OCI-LY1 (cell line): Measurements from ENCODE around the gene CDH23.

Experiments
- H2AFZ ChIP-seq: fragments of 200-600 bp; sonication (generic), shearing (Covaris generic); 2 replicates; pipeline ENCODE4 v1.6.0; 2014; ENCODE audit warnings: antibody characterized with exemption, mild to moderate bottlenecking, low read length
- H3F3A ChIP-seq: fragments of 200-600 bp; sonication (generic), shearing (Covaris generic); 2 replicates; pipeline ENCODE4 v1.6.0; 2014; ENCODE audit warnings: mild to moderate bottlenecking, antibody characterized with exemption, low read length, moderate library complexity; ENCODE audit not compliant: insufficient read depth
- H3K27ac ChIP-seq: fragments of 200-600 bp; sonication (generic); 2 replicates; pipeline ENCODE4 v1.5.1; 2014; ENCODE audit warnings: low read length, mixed run types, mild to moderate bottlenecking, low read depth; ENCODE audit not compliant: poor library complexity, severe bottlenecking
- H3K27me3 ChIP-seq: fragments of 200-600 bp; sonication (generic); 2 replicates; pipeline ENCODE4 v1.6.0; 2014; ENCODE audit warnings: antibody characterized with exemption, mild to moderate bottlenecking, low read length, moderate library complexity; ENCODE audit not compliant: insufficient read depth
- H3K36me3 ChIP-seq: fragments of 200-600 bp; sonication (generic); 2 replicates; pipeline ENCODE4 v1.6.1; 2014; ENCODE audit warnings: mild to moderate bottlenecking, antibody characterized with exemption, low read length, moderate library complexity, mixed read lengths; ENCODE audit not compliant: insufficient read depth
- H3K4me1 ChIP-seq: fragments of 200-600 bp; sonication (generic); 2 replicates; pipeline ENCODE4 v1.5.1; 2014; ENCODE audit warnings: mild to moderate bottlenecking, low read length, moderate library complexity; ENCODE audit not compliant: insufficient read depth, severe bottlenecking
- H3K4me2 ChIP-seq: fragments of 200-600 bp; sonication (generic), shearing (Covaris generic); 2 replicates; pipeline ENCODE4 v1.6.1; 2014; ENCODE audit warnings: low read length
- H3K4me3 ChIP-seq: fragments of 200-600 bp; sonication (generic); 2 replicates; pipeline ENCODE4 v1.5.1; 2014; ENCODE audit warnings: low read length, low read depth, mild to moderate bottlenecking, mixed read lengths; ENCODE audit not compliant: poor library complexity, severe bottlenecking
- H3K79me2 ChIP-seq: fragments of 200-600 bp; shearing (Covaris generic); 2 replicates; pipeline ENCODE4 v1.6.1; 2016; ENCODE audit warnings: mixed run types, low read length, mixed read lengths; ENCODE audit not compliant: insufficient read depth
- H3K9ac ChIP-seq: fragments of 200-600 bp; sonication (generic), shearing (Covaris generic); 2 replicates; pipeline ENCODE4 v1.6.1; 2014; ENCODE audit warnings: mild to moderate bottlenecking, low read length, mixed read lengths
- H3K9me2 ChIP-seq: fragments of 200-600 bp; sonication (generic), shearing (Covaris generic); 2 replicates; pipeline ENCODE4 v1.6.1; 2014; ENCODE audit warnings: low read depth, mild to moderate bottlenecking, low read length, mixed read lengths
- H3K9me3 ChIP-seq: fragments of 200-600 bp; shearing (Covaris generic); 2 replicates; pipeline ENCODE4 v1.6.1; 2014; ENCODE audit warnings: low read length, mixed read lengths
- H4K20me1 ChIP-seq: fragments of 200-600 bp; sonication (generic), shearing (Covaris generic); 2 replicates; pipeline ENCODE4 v1.6.0; 2016; ENCODE audit warnings: mild to moderate bottlenecking, low read length; ENCODE audit not compliant: insufficient read depth
- EZH2 ChIP-seq: fragments of 200-600 bp; sonication (generic), shearing (Covaris generic); IDR thresholded peaks from 2 replicates; pipeline ENCODE4 v1.8.0; 2017; ENCODE audit warnings: borderline replicate concordance, mixed run types, mild to moderate bottlenecking, antibody characterized with exemption, low read length, moderate library complexity, mixed read lengths
- TF ChIP-seq, protein P1 (sequence below): fragments of 200-600 bp; sonication (generic), shearing (Covaris generic); IDR thresholded peaks from 2 replicates; pipeline ENCODE4 v1.5.1; 2017; ENCODE audit warnings: mild to moderate bottlenecking, antibody characterized with exemption, low read length, moderate library complexity, mixed read lengths

CDH23 gene

GRCh38 chr10:71527135-71527534 is 130.4 kb downstream of the CDH23 start:
- H3K79me2 ChIP-seq, result no peaks in the 10 kb centered on the region
- no peak overlapping the region for H2AFZ ChIP-seq
- no peak overlapping the region for H3K4me2 ChIP-seq
- no peaks in the 10 kb centered on the region for H3K9me2 ChIP-seq
- peaks cover 3% of the 10 kb centered on the region; the same call in 1 of the 2 replicates for H3K27me3 ChIP-seq
- no peaks in the 10 kb centered on the region for H3K4me1 ChIP-seq
- H3K27ac ChIP-seq, result no peak overlapping the region
- H4K20me1 ChIP-seq, result no peaks in the 10 kb centered on the region
- H3K9me3 ChIP-seq, result no peaks in the 10 kb centered on the region
- H3K36me3 ChIP-seq, result no peaks in the 10 kb centered on the region
- H3K4me3 ChIP-seq, result no peak overlapping the region
- TF ChIP-seq EZH2, result no peak
- TF ChIP-seq, protein P1, sequence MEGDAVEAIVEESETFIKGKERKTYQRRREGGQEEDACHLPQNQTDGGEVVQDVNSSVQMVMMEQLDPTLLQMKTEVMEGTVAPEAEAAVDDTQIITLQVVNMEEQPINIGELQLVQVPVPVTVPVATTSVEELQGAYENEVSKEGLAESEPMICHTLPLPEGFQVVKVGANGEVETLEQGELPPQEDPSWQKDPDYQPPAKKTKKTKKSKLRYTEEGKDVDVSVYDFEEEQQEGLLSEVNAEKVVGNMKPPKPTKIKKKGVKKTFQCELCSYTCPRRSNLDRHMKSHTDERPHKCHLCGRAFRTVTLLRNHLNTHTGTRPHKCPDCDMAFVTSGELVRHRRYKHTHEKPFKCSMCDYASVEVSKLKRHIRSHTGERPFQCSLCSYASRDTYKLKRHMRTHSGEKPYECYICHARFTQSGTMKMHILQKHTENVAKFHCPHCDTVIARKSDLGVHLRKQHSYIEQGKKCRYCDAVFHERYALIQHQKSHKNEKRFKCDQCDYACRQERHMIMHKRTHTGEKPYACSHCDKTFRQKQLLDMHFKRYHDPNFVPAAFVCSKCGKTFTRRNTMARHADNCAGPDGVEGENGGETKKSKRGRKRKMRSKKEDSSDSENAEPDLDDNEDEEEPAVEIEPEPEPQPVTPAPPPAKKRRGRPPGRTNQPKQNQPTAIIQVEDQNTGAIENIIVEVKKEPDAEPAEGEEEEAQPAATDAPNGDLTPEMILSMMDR, result no peak
- no peak overlapping the region for H3K9ac ChIP-seq
- H3F3A ChIP-seq, result no peaks in the 10 kb centered on the region

DNA sequence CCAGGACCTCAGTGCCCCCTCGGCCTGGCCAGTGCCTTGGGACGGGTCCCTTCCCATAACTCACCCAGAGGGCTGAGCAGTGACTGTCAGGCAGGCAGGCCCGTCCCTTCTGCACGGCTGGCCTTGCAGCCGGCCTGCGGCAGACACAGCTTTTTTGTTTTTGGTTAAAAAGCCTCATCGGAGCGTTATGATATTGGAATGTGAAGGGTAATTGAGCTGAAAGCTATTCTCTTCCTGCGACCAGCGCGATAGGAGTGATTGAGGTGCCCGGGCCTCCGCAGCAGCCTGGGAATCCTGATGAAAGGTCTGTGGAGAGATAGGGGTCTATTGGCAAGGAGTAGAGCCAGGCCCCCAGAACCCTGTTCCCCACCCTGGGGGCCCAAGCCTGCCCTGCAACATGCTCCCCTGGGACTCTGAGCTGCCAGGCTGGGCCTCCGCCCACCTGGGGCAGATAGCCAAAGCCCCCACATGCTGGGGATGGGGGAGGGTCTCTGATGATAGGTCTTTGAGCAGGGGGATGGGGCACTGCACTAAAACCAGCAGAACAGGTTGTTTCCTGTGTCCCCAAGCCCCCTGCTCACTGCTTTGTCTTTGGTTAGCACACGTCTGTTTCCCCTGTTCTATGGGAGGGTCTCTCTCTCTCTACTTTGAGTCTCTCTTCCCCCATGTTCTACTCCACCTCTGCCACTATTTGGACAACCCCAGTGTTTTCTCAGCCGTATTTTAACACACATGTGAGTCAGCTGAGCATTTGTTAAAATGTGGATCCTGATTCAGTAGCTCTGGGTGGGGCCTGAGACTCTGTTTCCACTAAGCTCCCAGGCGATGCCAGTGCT is 131.9 kb downstream of the CDH23 start:
- no peak overlapping the region for H3K4me2 ChIP-seq

GRCh38 chr10:71529207-71529827 is 132.6 kb downstream of the CDH23 start:
- TF ChIP-seq EZH2, result no peak
- TF ChIP-seq, protein P1, result no peak
- Histone ChIP-seq H4K20me1 (no peaks in the 10 kb centered on the region), H3K9me3 (no peaks in the 10 kb centered on the region), H3K9me2 (no peaks in the 10 kb centered on the region), H3K27me3 (peaks cover 3% of the 10 kb centered on the region; the same call in 1 of the 2 replicates), H3K27ac (no peak overlapping the region), H2AFZ (no peak overlapping the region), H3K36me3 (no peaks in the 10 kb centered on the region), H3K79me2 (no peaks in the 10 kb centered on the region), H3F3A (no peaks in the 10 kb centered on the region), H3K4me3 (no peak overlapping the region), H3K4me2 (no peak overlapping the region), H3K4me1 (no peaks in the 10 kb centered on the region), H3K9ac (no peak overlapping the region)

More for the DNA sequence above, 131.9 kb downstream of the CDH23 start:
- H3K27ac ChIP-seq, result no peak overlapping the region
- H3K36me3 ChIP-seq, result no peaks in the 10 kb centered on the region
- no peak overlapping the region for H2AFZ ChIP-seq
- TF ChIP-seq, protein P1, result no peak
- TF ChIP-seq EZH2, result no peak
- no peaks in the 10 kb centered on the region for H3K9me3 ChIP-seq
- no peaks in the 10 kb centered on the region for H3K9me2 ChIP-seq
- H3K9ac ChIP-seq, result no peak overlapping the region
- no peaks in the 10 kb centered on the region for H3K79me2 ChIP-seq
- no peaks in the 10 kb centered on the region for H3F3A ChIP-seq
- no peaks in the 10 kb centered on the region for H3K4me1 ChIP-seq
- no peak overlapping the region for H3K4me3 ChIP-seq
- no peaks in the 10 kb centered on the region for H4K20me1 ChIP-seq
- peaks cover 3% of the 10 kb centered on the region; the same call in 1 of the 2 replicates for H3K27me3 ChIP-seq
